Lower leg skin (tissue), 4 donors: ENCODE measurements around the gene SLC6A12. TPM values are rescaled to one million over a fixed set of nuclear protein-coding genes. Genes with fewer than 3 reads are reported as not detected.

Experiments
- DNase-seq, 2 donors: peaks; one replicate each; pipeline ENCODE4 v3.0.0-alpha.2; 2019; ENCODE audit warnings: low spot score in 2 of 2
- H3K4me3 ChIP-seq: fragments of 200-600 bp; sonication (generic); 2 replicates; pipeline ENCODE4 v1.5.1; 2017; ENCODE audit warnings: mild to moderate bottlenecking, low read depth; ENCODE audit not compliant: poor library complexity, severe bottlenecking
- POLR2A ChIP-seq, 2 donors: fragments of 450-650 bp; IDR thresholded peaks; one replicate each; pipeline ENCODE4 v1.6.1; 2016 to 2017; ENCODE audit warnings: antibody characterized with exemption in 2 of 2, mild to moderate bottlenecking in 1 of 2, moderate library complexity in 1 of 2
- WGBS, 2 donors: methylation state at CpG; one replicate each; pipeline ENCODE4 v1.1.5; 2018; 5-methylcytosine and 5-hydroxymethylcytosine counted together
- intact Hi-C: fragments of 100-400 bp; cut with DNase I; formaldehyde crosslinking; loops from one replicate; pipeline ENCODE4 v1.15.0; 2023; ENCODE audit warnings: low total_unique reads
- total RNA-seq, 4 donors: library from RNA; depleted of rRNA; stranded (reverse); fragments of >200 nt; gene quantifications; one replicate each; pipeline ENCODE4 v1.1.0, GENCODE V29; 2016
- TF ChIP-seq, protein P1 (sequence below), 3 donors: fragments of 450-650 bp; IDR thresholded peaks; one replicate each; pipeline ENCODE4 v1.5.1; 2016; ENCODE audit warnings: antibody characterized with exemption in 3 of 3, mild to moderate bottlenecking in 3 of 3, moderate library complexity in 2 of 3

Gene SLC6A12
- total RNA-seq, 4 donors from 2014 or later, result 0.30 to 0.74 (median 0.71) TPM; not detected in 1

DNA sequence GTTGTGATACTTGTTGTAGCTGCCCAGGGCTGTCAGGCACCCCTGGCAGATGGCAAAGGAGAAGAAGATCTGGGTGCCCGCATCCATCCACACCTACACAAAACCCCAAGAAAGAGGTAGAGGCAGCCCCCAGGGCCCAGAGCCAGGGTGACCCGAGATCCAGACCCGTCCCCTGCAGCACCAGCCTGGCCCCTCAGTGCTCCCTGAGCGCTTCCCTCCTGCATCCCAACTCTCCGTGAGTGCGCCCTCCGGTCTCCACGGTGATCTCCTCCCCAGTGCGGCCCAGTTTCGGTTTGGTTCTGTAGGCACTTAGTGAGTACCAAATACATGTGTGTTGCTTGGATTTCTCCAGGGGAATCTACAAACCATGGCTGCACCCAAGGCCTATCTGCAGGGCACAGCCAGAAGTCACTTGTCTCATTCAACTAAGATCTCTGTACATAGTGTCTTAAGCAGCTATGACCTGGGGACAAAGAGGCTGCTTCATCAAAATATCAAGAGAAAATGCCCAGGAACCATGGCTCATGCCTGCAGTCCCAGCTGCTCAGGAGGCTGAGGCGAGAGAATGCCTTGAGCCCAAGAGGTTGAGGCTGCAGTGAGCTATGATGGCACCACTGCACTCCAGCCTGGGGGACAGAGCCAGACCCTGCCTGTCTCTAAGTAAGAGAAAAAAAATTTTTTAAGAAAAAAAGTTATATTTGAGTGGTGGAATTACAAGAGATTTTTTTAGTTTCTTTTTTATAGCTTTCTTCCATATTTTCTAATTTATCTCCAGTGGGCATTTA is 15.9 kb downstream of the SLC6A12 start:
- no peak for DNase-seq
- no peak overlapping the region for H3K4me3 ChIP-seq
- TF ChIP-seq, protein P1, sequence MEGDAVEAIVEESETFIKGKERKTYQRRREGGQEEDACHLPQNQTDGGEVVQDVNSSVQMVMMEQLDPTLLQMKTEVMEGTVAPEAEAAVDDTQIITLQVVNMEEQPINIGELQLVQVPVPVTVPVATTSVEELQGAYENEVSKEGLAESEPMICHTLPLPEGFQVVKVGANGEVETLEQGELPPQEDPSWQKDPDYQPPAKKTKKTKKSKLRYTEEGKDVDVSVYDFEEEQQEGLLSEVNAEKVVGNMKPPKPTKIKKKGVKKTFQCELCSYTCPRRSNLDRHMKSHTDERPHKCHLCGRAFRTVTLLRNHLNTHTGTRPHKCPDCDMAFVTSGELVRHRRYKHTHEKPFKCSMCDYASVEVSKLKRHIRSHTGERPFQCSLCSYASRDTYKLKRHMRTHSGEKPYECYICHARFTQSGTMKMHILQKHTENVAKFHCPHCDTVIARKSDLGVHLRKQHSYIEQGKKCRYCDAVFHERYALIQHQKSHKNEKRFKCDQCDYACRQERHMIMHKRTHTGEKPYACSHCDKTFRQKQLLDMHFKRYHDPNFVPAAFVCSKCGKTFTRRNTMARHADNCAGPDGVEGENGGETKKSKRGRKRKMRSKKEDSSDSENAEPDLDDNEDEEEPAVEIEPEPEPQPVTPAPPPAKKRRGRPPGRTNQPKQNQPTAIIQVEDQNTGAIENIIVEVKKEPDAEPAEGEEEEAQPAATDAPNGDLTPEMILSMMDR (IDR thresholded peaks at IDR 0.05), result no peak
- TF ChIP-seq POLR2A (IDR thresholded peaks at IDR 0.05), result no peak
- 92 to 97% methylated on average over 11 of the region's 11 CpGs for whole genome bisulfite sequencing, 2 donors
- intact Hi-C loops, result no loop called here

DNA sequence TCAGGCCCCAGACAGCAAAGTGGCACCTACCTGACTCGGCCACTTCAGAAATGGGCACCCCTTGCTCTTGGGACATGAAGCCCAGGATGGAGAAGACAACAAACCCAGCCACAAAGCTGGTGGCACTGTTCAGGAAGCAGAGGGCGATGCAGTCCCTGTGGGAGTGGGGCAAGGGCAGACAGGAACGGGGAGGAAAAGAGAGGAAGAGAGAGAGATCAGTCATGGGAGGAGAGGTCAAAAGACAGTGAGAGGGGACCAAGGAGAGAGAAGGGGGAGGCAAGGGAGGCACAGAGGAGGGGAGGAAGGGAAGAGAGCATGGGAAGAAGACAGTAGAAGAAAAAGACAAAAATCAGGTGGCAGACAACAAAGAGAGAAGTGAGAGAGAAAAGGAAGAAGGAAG is 16.6 kb downstream of the SLC6A12 start:
- TF ChIP-seq, protein P1 (IDR thresholded peaks at IDR 0.05), result no peak
- no peak for TF ChIP-seq POLR2A (IDR thresholded peaks at IDR 0.05)
- no peak overlapping the region for H3K4me3 ChIP-seq
- WGBS, 2 donors, result 79 to 91% methylated on average over 3 of the region's 3 CpGs
- no peak for DNase-seq
- intact Hi-C loops, result no loop called here

DNA sequence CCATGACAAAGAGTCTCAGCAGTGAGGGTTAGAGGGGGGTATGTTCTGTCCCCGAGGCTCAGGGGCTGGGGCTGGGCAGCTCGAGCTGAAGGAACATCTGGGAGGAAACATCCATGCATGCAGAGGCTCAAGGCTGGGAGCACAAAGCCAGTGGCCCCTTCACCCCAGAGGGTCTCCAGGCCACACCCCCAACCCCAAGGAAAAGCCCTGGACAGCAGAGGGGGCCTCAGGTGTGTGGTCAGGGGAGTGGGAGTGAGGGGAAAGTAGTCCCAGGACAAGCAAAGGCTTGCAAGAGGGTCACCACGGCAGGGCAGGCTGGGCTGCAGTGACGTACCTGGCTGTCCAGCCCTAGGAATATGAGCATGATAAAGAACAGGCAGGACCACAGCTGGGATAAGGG is 17.5 kb downstream of the SLC6A12 start:
- intact Hi-C loops, result no loop called here
- H3K4me3 ChIP-seq, result no peak overlapping the region
- TF ChIP-seq, protein P1 (IDR thresholded peaks at IDR 0.05), result no peak
- no peak for TF ChIP-seq POLR2A (IDR thresholded peaks at IDR 0.05)
- WGBS, 2 donors, result 67 to 81% methylated on average over 4 of the region's 4 CpGs
- no peak for DNase-seq

DNA sequence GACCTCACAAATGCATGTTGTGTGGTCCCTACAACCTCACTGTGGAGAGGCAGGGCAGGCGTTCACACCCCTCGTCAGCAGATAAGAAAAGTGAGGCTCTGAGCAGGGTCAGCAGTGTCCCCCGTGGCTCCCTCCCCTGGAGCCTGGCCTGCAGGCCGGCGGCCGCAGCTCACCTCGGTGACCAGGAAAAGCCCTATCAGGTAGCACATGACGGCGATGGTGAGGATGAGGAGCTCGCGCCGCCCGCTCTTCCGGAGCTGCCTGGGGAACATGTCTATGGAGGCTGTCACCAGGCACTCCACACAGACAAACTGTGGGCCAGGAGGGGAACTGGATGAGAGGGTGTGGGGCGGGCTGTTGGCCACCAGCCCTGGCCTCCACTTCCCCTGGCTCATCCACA is 18.0 kb downstream of the SLC6A12 start:
- WGBS, 2 donors, result 84 to 94% methylated on average over 9 of the region's 15 CpGs
- no peak overlapping the region for H3K4me3 ChIP-seq

DNA sequence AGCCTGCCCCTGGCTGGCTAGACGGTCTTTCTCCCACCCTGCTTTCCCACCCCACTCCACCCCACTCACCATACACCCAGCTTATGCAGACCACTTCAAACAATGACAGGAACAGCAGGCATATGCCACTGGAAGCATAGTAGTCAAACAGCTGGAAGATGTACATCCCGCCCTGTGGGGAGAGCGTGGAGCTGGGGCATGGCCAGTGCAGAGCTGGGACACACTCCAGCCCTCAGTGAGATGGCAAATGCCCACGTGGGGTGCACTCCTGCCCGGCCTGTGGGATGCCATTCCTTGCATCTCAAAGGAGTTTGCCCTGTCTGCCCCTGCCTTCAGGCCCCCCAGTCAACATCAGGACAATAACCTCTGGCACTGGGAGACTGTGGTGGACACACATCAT is 18.8 kb downstream of the SLC6A12 start:
- H3K4me3 ChIP-seq, result no peak overlapping the region
- intact Hi-C loops, result no loop called here
- TF ChIP-seq POLR2A (IDR thresholded peaks at IDR 0.05), result no peak
- TF ChIP-seq, protein P1 (IDR thresholded peaks at IDR 0.05), result no peak
- WGBS, 2 donors, result 72 to 73% methylated on average over 5 of the region's 5 CpGs
- no peak for DNase-seq

More for the DNA sequence above, 18.0 kb downstream of the SLC6A12 start:
- TF ChIP-seq, protein P1 (IDR thresholded peaks at IDR 0.05), result no peak
- TF ChIP-seq POLR2A (IDR thresholded peaks at IDR 0.05), result no peak
- intact Hi-C loops, result no loop called here
- no peak for DNase-seq

DNA sequence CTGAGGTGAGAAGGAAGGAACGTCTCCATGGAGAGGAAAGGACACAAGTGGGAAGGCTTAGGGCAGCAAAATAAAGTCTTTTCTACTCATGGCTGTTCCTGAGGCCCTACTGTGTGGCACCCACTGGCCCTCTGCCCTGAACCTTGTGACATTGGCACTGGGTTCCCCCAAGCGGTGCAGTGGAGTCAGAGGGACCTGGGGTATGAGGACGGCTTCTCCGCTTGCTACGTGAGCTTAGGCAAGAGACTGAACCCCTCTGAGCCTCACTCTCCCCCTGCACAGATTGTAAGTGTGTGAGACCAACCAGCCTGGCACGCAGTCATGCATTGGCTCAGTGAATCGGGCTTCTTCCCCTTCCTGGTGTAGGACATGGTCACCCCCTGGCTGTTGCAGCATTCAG is 19.7 kb downstream of the SLC6A12 start:
- intact Hi-C loops, result no loop called here
- no peak overlapping the region for H3K4me3 ChIP-seq
- TF ChIP-seq, protein P1 (IDR thresholded peaks at IDR 0.05), result no peak
- no peak for TF ChIP-seq POLR2A (IDR thresholded peaks at IDR 0.05)
- no peak for DNase-seq
- 76 to 80% methylated on average over 7 of the region's 7 CpGs for WGBS, 2 donors
